GM21528 (cell line): ENCODE measurements around the gene CACNG8.

Source experiments
- ATAC-seq: cut with Tn5 transposase; IDR thresholded peaks from one replicate; pipeline ENCODE4 v1.9.1; 2021; ENCODE audit warnings: mild to moderate bottlenecking, moderate library complexity; ENCODE audit not compliant: unreplicated experiment, low FRiP score

Gene CACNG8

DNA sequence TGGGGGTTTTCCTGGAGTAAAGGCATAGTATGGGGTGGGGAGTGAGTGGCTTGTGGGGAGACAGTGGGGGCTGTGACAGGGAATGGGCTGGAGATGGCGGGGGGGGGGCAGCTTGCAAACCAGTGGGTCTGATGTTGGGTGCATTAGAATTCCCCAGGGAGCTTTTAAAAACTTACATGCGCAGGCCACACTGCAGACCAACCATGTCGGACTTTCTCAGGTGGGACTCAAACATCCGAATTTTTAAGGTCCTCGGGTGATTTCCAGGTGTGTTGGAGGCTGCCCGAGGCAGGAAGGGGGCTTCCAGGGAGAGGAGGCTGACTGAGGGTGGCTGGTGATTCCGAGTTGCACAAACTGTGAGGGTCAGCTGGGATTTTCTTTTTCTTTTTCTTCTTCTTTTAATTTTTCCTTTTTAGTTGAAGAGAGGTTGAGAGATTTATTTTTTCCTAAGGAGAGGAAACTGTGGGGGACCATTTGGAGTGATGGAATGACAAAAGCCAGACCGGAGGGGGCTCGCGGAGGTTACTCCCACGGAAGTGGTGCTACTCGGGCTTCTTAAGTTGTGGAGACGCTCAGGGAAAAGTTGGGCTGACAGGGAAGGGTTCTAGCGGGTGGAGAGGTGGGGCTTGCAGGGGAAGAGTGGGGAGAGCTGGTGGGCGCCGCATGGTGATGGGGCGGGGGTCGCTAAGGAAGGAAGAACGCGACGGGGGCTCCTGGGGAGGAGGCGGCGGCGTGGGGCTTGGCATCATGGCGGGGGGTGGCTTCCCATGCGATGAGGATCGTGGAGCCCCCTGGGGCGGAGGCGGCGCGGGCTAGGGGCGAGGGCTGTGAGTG, 997 bp upstream of the CACNG8 start:
- no peak for ATAC-seq

DNA sequence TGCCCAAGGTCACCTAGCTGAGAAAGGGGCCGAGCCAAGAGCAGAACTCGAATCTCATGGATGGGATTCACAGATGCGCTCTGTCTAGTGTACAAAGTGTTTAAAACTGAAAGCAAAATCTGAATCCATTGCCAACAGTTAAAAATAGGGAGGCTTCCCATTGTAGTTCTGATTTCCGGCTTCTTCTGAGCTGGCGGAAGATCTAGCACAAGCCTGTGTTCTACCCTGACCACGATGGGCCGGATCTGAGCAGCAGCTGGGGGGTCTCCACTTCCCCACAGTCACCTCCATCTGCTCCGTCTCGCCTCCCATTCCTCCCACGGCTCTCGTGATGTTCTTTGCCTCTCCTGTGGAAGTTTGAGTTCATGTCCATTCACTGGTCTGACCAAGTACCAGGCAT, 2.4 kb downstream of the CACNG8 start:
- no peak for ATAC-seq

DNA sequence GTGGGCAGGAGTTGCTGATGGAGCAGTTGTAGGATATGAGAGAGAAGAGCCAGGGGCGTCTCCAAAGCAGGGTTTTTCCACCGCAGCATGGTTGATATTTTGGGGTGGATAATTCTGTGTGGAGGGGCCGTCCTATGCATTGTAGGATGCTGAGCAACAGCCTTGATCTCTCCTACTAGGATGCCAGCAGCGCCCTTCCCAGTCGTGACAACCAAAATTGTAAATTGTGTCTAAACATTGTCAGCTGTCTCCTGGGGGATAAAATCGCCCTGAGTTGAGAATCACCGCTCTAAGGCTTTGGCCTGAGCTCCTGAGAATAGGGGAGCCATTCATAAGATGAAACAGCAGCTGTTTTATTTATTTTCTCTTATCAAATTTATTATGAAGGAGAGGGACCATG, 4.2 kb downstream of the CACNG8 start:
- no peak for ATAC-seq

DNA sequence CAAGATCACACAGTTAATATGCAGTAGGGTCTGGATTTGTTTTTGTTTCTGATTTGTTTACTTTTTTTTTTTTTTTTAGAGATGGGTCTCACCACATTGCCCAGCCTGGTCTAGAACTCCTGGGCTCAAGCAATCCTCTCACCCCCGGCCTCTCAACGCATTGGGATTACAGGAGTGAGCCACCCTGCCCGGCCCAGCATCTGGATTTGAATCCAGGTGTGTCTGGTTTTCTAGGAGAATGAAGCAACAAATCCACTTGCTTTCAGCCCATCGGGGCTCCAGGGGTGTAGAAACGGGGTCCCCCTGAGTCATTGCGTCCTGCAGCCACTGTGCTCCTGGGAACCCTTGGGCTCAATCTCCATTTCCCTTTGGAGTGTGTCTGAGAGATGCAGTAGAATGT, 6.6 kb downstream of the CACNG8 start:
- no peak for ATAC-seq

DNA sequence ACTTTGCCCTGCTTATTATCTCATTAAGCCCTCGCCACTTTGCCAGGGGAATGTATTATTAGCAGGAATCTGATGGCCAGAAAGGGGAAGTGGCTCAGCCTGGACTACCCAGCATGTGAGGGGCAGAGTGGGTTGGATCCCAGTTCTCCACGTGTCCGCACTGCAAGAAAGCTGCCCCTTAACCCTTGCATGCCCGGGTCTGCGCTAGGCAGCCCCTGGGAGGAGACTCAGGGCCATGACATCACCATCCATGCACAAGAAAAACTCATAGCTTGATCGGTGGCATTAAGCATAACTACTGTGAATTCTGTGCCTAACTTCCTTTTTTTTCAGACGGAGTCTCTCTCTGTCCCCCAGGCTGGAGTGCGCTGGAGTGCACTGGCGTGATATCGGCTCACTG, 8.9 kb downstream of the CACNG8 start:
- ATAC-seq, result no peak

DNA sequence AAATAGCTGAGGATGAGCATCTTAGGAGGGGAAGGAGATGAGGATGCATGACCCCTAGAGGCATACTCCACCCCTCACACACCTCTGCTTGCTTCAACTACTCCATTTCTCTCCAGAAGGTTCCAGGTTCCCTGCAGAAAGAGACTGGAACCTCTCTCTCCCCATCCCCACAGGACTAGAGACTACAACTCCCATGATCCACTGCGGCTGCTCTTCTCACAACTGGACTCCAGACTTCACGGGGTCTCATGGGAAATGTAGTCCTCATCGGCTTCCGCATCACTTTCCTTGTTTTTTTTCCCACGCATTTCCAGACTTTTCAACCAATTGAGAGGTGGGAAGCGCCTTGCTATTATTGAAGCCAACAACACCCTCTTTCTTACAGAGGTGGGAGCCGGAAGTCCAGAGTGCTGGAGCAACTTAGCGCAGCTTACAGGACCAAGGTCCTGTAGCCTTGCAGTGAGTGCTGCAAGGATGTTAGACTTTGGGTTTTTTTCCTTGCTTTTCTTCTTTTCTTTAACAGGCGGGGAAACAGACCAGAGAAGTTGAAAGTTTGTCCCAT, 14.8 kb downstream of the CACNG8 start:
- no peak for ATAC-seq

- no peak for ATAC-seq
These were observed 15.4 kb downstream of the CACNG8 start for GRCh38 chr19:53977991-53978731.

GRCh38 chr19:53978975-53979801, 16.5 kb downstream of the CACNG8 start:
- no peak for ATAC-seq

DNA sequence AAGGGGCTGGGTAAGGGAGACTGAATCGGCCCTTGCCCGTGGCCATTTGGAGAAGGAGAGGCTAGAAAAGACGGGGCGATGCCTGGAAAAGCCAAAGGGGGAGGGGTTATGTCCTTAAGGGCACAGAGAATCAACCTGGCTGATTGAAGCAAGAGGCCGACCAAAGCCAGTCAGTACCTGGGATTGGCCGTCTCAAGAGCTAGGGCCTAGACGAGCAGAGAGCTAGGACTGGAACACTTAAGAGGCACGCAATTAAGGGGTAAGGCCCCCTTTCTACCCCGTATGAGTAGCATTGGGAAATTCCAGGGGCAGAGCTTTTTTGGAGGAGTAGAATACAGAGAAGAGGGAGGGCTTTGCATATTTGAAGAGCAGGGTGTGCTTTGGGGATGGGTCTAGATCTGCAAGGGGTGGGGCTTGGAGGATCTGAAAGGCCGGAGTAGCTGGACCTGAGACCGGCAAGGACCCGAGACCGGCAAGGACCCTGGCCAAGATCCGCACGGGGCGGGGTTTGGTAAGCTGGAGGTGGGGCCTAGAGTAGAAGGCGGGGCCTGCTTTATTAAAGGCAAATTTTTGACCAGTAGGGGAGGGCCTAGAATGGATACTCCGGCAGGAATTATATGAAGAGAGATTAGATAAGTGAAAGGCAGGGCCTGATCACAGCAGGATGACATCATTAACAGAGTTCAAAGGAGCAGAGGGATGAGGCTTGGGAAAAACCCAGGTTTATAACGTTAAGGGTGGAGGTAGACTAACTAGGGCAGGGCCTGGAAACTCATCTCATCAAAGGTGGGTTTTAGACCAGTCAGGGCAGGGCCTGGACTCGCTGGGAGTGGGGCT, 18.0 kb downstream of the CACNG8 start:
- ATAC-seq, result no peak

DNA sequence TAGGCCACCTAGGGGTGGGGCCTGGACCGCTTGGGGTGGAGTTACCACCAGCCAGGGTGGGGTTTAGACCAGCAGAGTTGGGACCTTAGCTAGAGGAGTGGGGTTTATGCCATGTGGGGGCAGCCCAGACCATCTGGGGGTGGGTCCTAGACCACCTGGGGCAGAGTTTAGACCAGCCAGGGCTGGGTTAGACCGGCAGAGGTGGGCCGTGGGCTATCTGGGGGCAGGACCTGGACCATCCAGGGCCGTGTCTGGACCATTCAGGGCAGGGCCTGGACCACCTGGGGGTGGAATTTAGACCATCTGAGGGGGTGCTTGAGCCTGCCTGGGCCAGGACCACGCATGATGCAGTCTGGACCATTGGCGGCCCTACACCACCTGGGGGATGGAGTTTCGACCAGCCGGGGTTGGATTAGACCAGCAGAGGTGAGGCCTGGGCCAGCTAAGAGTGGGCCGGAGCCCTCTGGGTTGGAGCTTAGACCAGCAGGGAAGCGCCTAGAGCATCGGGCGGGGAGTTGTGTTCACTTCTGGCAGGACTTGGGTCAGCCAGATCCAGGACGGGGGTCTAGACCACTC, 18.7 kb downstream of the CACNG8 start:
- ATAC-seq, result no peak

- no peak for ATAC-seq
These were observed 19.3 kb downstream of the CACNG8 start for GRCh38 chr19:53982001-53982451.

GRCh38 chr19:53982611-53983010, 19.9 kb downstream of the CACNG8 start:
- no peak for ATAC-seq

GRCh38 chr19:53983457-53984289, 20.9 kb downstream of the CACNG8 start:
- ATAC-seq, result no peak

GRCh38 chr19:53985863-53986262, 23.1 kb downstream of the CACNG8 start:
- no peak for ATAC-seq

- ATAC-seq, result no peak
These were observed 26.2 kb downstream of the CACNG8 start for GRCh38 chr19:53988981-53989380.

DNA sequence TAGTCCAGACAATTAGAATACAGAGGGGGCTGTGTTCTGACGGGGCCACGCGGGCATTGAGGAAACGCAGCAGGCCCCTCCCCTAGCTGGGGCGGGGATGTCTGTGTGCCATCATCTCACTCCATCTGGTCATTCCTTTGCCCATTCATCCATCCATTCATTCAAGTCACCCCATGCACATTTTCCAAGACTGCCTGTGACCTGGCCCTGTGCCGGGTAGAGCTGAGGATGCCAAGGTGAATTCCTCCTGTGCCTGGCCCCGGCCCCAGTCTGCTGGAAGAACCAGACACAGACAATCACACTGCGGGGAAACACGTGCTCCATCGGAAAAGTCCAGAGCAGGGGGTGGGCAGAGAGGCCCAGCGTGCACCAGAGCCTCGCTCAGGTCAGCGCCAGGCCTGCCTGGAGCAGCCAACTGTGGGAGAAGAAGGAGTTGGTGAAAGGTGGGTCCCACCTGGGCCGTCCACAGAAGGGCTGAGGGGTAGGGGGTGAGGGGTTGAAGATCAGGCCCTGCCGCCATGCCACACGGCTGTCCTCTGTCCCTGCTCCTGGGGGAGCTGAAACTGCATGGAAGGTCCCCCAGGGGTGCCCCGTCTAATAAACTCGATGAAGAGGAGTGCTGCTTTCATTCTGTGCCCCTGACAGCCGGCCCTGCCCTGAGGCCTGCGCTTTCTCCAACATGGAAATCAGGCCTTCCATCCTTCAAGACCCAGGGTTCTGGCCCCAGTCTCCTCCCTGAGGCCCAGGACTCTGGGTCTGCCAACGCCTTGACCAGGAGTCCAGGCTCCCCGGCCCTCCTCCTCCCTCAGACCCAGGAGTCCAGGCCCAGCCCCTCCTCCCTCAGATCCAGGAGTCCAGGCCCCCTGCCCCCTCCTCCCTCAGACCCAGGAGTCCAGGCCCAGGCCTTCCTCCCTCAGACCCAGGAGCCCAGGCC, 27.1 kb downstream of the CACNG8 start:
- no peak for ATAC-seq
